ENCODE data around the gene PRRT1.
"Not testable (repeated sequence)": the region's sequence is repeated elsewhere in the genome, so short reads cannot be mapped to it uniquely, and the experiment has no call there.

Gene PRRT1

GRCh38 chr6:32149932-32150870, 1.5 kb downstream of the PRRT1 start:
- no peak for DNase-seq (ENCODE audit: low read depth)

DNA sequence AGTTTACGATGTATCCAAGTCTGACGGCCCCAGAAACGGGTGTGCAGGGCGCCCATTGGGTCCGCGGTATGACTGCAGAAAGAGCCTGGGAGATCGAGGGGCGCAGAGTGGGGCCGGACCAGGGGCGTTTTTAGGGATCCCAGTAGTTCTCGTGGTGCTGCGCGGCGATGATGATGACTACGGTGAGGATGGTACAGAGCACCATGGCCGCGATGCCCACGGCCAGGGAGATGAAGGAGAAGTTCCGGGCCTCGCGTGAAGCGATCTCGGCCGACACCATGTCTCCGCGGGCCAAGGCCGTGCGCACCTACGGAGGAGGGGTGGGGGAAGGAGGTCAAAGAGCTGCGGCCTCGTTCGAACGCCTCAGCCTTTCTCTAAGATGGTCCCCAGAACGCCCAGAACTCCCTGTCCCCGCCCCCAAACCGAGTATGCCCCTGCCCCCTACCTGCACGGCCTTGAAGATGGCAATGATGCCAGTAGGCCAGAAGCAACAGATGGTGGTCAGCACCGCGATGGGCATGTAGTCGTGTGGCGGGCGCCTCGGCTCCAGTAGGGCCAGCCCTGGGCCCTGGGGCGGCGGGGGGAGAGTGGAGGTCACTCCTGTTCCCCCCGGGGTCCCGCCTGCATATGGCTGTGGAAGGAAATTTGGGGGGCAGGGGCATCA, 2.5 kb downstream of the PRRT1 start:
- no peak for DNase-seq (ENCODE audit: low read depth)

DNA sequence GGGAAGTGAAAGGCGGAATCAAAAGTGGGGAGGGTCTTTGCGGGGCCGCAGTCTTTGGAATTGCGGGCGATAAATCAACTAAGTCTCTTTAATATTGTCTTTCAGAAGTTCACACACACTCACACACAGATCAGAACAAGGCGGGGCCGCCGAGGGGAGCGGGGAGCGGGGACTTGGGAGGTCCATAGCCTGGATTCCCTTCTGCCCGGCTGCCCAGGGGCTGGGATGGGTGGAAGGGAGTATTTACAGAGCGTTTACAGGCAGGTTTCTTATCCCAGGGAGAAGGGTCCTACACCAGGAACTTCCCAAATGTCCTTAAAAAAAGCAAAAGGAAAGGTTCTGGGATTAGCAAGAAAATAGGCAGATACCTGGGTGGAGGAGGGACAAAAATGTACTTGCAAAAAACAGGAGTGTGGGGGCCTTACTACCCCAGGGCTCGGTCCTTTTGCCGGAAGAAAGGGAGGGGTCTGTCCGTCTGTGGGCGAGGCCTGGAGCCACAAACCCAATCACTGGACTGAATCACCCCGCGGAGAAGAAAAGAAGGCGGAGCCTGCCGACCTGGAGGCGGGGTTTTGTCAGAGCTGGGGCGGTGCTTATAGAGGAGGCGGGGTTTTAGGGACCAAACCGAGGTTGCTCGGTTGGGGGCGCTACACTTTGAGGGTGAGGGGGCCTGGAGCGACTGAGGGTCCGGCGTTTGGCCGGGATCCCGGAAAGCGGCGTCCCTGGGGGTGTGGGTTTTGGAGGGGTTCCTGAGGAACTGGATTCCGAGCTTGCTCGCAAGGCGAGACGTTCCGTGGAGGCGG, 3.2 kb downstream of the PRRT1 start:
- DNase-seq (ENCODE audit: low read depth): peak; percentile 55

DNA sequence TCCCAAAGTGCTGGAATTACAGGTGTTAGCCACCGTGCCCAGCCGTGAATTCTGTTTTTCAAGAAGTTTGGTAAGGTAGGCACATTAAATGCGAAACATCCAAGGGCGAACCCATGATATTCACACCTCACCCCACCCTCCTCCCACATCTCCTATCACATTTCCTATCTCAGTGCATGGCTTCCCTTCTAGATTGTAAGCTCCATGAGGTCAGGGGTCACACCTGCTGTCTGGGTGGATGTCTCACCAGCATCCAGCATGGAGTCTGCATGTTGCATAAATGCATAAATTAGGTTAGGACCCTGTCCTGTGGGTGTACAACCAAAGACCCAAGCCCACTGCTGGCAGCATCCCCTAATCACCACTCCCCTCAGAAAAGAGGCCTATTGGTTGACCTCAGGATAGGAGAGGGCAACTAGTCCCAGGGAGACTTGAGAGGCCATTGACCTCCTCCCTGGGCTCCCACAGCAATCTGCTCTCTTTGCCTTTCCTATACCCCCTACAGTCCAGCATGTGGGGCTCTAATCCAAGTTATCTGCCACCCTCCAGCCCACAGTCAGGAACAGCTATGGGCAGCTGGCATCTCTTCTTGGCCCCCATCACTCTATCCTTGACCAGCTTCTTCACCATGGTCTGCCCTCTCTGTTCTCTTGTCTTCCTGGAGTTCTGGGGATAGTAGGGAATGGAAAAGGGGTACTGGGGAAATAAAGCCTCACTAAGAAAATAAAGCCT, 4.2 kb downstream of the PRRT1 start:
- DNase-seq (ENCODE audit: low read depth): no peak

DNA sequence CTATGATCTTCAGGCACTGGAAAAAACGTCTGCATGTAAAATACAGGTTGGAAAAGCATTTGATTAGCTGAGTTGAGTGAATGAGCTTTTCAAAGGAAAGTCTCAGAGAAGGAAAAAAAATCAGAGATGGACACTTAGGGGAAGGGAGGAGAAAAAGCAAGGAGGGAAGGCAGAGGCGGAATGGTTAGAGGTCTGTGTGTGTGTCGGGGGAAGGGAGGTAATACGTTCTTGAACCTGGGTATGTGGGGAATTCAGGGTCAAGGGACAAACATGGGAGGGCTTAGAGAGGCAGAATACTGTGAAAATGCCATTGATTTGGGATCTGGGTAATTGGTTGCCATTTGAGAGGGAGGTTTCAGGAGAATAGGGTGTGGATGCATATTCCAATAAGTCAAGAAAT, 5.1 kb downstream of the PRRT1 start:
- DNase-seq (ENCODE audit: low read depth): no peak

- no peak for DNase-seq (ENCODE audit: low read depth)
Observed at GRCh38 chr6:32146287-32146686, 5.5 kb downstream of the PRRT1 start.

DNA sequence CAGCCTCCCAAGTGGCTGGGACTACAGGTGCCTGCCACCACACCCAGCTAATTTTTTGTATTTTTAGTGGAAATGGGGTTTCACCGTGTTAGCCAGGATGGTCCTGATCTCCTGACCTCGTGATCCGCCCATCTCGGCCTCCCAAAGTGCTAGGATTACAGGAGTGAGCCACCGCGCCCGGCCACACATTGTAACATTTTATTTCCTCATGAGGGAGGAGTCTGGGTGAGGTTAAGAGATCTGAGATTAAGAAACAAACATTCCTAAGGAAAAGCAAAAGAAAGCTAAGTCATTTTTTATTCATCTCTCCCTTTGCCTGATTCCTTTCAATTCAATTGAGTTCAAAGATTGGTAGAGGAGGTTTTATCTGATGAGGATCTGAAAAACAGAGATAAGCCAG, 7.5 kb downstream of the PRRT1 start:
- DNase-seq (ENCODE audit: low read depth): not testable (repeated sequence)

GRCh38 chr6:32140420-32141046, 11.2 kb downstream of the PRRT1 start:
- DNase-seq (ENCODE audit: low read depth): no peak

- DNase-seq (ENCODE audit: low read depth): no peak
Observed at GRCh38 chr6:32139590-32139989, 12.1 kb downstream of the PRRT1 start.

- DNase-seq (ENCODE audit: low read depth): no peak
Observed at GRCh38 chr6:32137454-32137853, 14.3 kb downstream of the PRRT1 start.

- no peak for DNase-seq (ENCODE audit: low read depth)
Observed at GRCh38 chr6:32133786-32134185, 18.0 kb downstream of the PRRT1 start.

GRCh38 chr6:32132110-32132509, 19.6 kb downstream of the PRRT1 start:
- no peak for DNase-seq (ENCODE audit: low read depth)

DNA sequence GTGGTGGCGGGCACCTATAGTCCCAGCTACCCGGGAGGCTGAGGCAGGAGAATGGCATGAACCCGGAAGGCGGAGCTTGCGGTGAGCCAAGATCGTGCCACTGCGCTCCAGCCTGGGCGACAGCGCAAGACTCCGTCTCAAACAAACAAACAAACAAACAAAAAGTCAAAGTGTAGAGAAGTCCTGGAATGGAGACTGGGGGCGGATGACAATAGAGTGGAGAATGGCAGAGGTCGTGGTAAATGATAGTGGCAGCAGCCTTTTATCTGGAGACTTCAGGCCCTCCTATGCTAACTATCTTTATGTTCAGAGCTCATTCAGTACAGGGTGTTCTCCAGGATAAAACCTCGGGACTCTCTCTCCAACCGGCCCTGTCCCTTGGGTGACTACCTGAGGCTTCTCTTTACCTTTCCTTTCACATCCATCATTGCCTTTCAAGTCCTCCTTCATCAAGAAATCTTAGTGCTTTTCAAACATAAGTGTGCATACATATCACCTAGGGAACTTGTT, 20.2 kb downstream of the PRRT1 start:
- no peak for DNase-seq (ENCODE audit: low read depth)

DNA sequence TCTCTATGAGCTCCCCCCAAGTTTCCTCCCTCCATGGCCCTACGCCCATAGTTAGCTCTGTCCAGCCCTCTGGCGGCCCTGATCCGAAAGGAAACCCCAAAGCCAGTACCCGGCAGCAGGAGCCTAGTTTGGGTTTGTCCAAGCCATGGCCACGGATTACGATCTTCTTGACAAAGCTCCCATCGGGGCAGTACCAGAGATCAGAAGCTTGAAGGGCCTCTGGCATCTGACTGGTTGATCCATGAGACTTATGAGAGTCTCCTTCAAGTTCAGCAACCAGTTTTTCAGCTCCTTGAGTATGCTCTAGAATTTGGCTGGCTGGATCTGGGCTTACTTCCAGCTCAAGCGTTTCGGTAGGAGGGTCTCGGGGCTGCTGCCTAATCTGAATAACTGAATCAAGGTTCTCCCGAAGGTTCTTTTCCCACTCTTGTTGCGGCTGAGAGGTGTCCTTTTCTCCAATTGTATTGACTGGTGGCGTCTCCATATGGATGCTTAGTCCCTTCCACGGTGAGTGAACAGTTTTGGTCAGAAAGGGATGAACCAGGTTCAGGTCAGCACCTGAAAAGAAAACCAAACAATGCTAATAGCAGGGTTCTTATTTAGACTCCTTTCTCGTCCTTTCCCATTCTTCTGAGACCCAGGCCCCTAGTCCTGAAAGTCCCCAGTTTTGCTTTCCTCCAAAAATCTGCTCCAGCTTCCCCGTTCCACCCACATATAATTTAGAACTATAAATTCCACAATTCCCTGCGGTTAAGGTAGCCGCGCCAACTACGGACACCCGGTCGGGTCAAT, 22.2 kb downstream of the PRRT1 start:
- DNase-seq (ENCODE audit: low read depth): no peak

- DNase-seq (ENCODE audit: low read depth): no peak
Observed at GRCh38 chr6:32128751-32129296, 22.9 kb downstream of the PRRT1 start.

- DNase-seq (ENCODE audit: low read depth): peak; percentile 99
Observed at GRCh38 chr6:32127717-32128592, 23.8 kb downstream of the PRRT1 start, which contains the start of gene ATF6B. ATF6B (minus strand) TSS chr6:32128246; CDS start chr6:32128207, 39 bp downstream.

- DNase-seq (ENCODE audit: low read depth): no peak
Observed at GRCh38 chr6:32127409-32127716, 24.4 kb downstream of the PRRT1 start.

DNA sequence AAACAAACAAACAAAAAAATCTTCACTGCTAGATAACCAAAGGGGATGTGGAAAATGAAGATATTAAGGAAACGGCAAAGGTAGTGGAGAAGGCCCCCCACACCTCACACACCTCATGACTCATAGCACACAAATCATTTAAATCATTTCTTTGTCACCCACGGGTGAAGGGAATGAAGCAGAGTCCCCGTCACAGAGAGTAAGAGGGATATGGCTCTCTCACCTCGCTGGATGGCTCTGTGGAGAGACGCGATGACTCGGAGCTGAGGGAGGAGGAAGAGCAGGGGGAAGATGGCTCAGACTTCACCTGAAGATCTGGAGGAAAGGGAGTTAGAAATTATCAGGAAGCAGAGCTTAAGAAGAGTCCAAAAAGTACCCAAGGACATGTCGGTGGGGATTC, 24.9 kb downstream of the PRRT1 start:
- DNase-seq (ENCODE audit: low read depth): no peak

- DNase-seq (ENCODE audit: low read depth): no peak
Observed at GRCh38 chr6:32123681-32124080, 28.1 kb downstream of the PRRT1 start.

All from stimulated activated CD4-positive, alpha-beta T cell treated with anti-CD3 and anti-CD28 coated beads, Interleukin-2, amount 100 ng/mL, for 4 hours (primary cell).